IMR-90 (cell line): ENCODE results near the gene C15orf40. TPM values are rescaled to one million over a fixed set of nuclear protein-coding genes. Genes with fewer than 3 reads are reported as not detected.
A peak's percentile ranks its signal among the peaks of the same experiment; 100 is the strongest.

Experiments used
- ATAC-seq: fragments of 200-7000 bp; cut with Tn5 transposase; 2 replicates; pipeline ENCODE4 v1.9.1; 2020; ENCODE audit warnings: low read depth, mild to moderate bottlenecking, moderate library complexity
- BruUV-seq: library from RNA; stranded (reverse); fragments of 400-500 nt; replicated peaks from 2 replicates; lab custom pipeline; 2021; lab: Mats Ljungman, UMichigan
- CTCF ChIA-PET: fragments of 300-600 bp; formaldehyde crosslinking; extraction: SDS; loops from one replicate; lab custom pipeline; 2021; ENCODE audit warnings: antibody characterized with exemption; lab: Yijun Ruan, JAX
- POLR2A ChIA-PET: fragments of 300-600 bp; sonication (Branson Sonifier 250); formaldehyde crosslinking; loops from one replicate; lab custom pipeline; 2022; ENCODE audit warnings: antibody characterized with exemption; ENCODE audit not compliant: unreplicated experiment; lab: Charles Lee
- DNase-seq: peaks from one replicate; pipeline ENCODE4 v3.0.0; 2013
- H2AFZ ChIP-seq: replicated peaks from 2 replicates; pipeline ENCODE3; 2013; ENCODE audit warnings: low read length, mild to moderate bottlenecking; ENCODE audit not compliant: poor library complexity
- H2AK5ac ChIP-seq: 2 replicates; pipeline ENCODE4 v1.6.1; 2013; ENCODE audit warnings: low read depth, low read length, inconsistent platforms
- H2AK9ac ChIP-seq: replicated peaks from 2 replicates; pipeline ENCODE3; 2013; ENCODE audit warnings: mild to moderate bottlenecking, low read depth, low read length, moderate library complexity; ENCODE audit not compliant: poor library complexity
- H2BK120ac ChIP-seq: 2 replicates; pipeline ENCODE4 v1.6.1; 2013; ENCODE audit warnings: low read depth, low read length, inconsistent platforms
- H2BK15ac ChIP-seq: 3 replicates; pipeline ENCODE4 v1.6.1; 2013; ENCODE audit warnings: low read depth, low read length, inconsistent platforms
- H2BK20ac ChIP-seq: 2 replicates; pipeline ENCODE4 v1.6.1; 2013; ENCODE audit warnings: low read depth, mild to moderate bottlenecking, inconsistent platforms, low read length, moderate library complexity
- H2BK5ac ChIP-seq: 2 replicates; pipeline ENCODE4 v1.6.1; 2013; ENCODE audit warnings: mild to moderate bottlenecking, low read depth, low read length, inconsistent platforms; ENCODE audit not compliant: poor library complexity, severe bottlenecking
- H3K14ac ChIP-seq: replicated peaks from 2 replicates; pipeline ENCODE4 v1.6.1; 2013; ENCODE audit warnings: low read depth, low read length, inconsistent platforms
- H3K18ac ChIP-seq: 2 replicates; pipeline ENCODE4 v1.6.1; 2013; ENCODE audit warnings: low read depth, low read length, control low read depth
- H3K23ac ChIP-seq: 2 replicates; pipeline ENCODE4 v1.6.1; 2013; ENCODE audit warnings: low read depth, low read length, inconsistent platforms
- H3K27ac ChIP-seq: 2 replicates; pipeline ENCODE4 v1.5.1; 2013; ENCODE audit warnings: mild to moderate bottlenecking, control low read depth, low read length; ENCODE audit not compliant: insufficient read depth
- H3K27me3 ChIP-seq: 2 replicates; pipeline ENCODE4 v1.6.1; 2013; ENCODE audit warnings: low read length; ENCODE audit not compliant: control insufficient read depth, insufficient read depth
- H3K36me3 ChIP-seq: 2 replicates; pipeline ENCODE4 v1.6.1; 2013; ENCODE audit warnings: low read length, mixed read lengths; ENCODE audit not compliant: control insufficient read depth, insufficient read depth
- H3K4ac ChIP-seq: 2 replicates; pipeline ENCODE4 v1.6.1; 2013; ENCODE audit warnings: low read depth, low read length, inconsistent platforms
- H3K4me1 ChIP-seq: 2 replicates; pipeline ENCODE4 v1.6.1; 2013; ENCODE audit warnings: low read length, mixed read lengths; ENCODE audit not compliant: control insufficient read depth, insufficient read depth
- H3K4me2 ChIP-seq: 2 replicates; pipeline ENCODE4 v1.6.1; 2013; ENCODE audit warnings: low read depth, mild to moderate bottlenecking, control low read depth, low read length, moderate library complexity
- H3K4me3 ChIP-seq: 2 replicates; pipeline ENCODE4 v1.5.1; 2013; ENCODE audit warnings: low read depth, mild to moderate bottlenecking, control low read depth, low read length, moderate library complexity; ENCODE audit not compliant: insufficient read depth
- H3K56ac ChIP-seq: 2 replicates; pipeline ENCODE4 v1.6.1; 2013; ENCODE audit warnings: low read length, inconsistent platforms; ENCODE audit not compliant: insufficient read depth; ENCODE audit errors: extremely low read depth
- H3K79me1 ChIP-seq, 2 experiments: 2 replicates each; pipeline ENCODE4 v1.6.1; 2013; ENCODE audit warnings: low read length in 2 of 2, inconsistent platforms in 1 of 2, low read depth in 1 of 2
- H3K9ac ChIP-seq: 2 replicates; pipeline ENCODE4 v1.6.1; 2013; ENCODE audit warnings: low read depth, low read length, control low read depth
- H3K9me1 ChIP-seq: 2 replicates; pipeline ENCODE4 v1.6.1; 2013; ENCODE audit warnings: low read length, inconsistent platforms; ENCODE audit not compliant: insufficient read depth
- H3K9me3 ChIP-seq: 2 replicates; pipeline ENCODE4 v1.6.1; 2013; ENCODE audit warnings: low read length; ENCODE audit not compliant: control insufficient read depth, insufficient read depth
- H4K20me1 ChIP-seq: 2 replicates; pipeline ENCODE4 v1.6.1; 2013; ENCODE audit warnings: low read length, inconsistent platforms; ENCODE audit not compliant: insufficient read depth
- H4K5ac ChIP-seq: 2 replicates; pipeline ENCODE4 v1.6.1; 2013; ENCODE audit warnings: mild to moderate bottlenecking, low read depth, low read length, control low read depth
- H4K8ac ChIP-seq, 2 experiments: 2 replicates each; pipeline ENCODE4 v1.6.1; 2013; ENCODE audit warnings: low read depth in 2 of 2, low read length in 2 of 2, control low read depth in 1 of 2, inconsistent platforms in 1 of 2
- H4K91ac ChIP-seq: 2 replicates; pipeline ENCODE4 v1.6.1; 2013; ENCODE audit warnings: low read depth, low read length, inconsistent platforms; ENCODE audit not compliant: insufficient read depth
- CHD1 ChIP-seq: IDR thresholded peaks from 2 replicates; pipeline ENCODE4 v1.6.1; 2012; ENCODE audit warnings: low read depth, low read length, improper control_type of control experiment
- MAZ ChIP-seq: IDR thresholded peaks from 2 replicates; pipeline ENCODE4 v1.6.1; 2012; ENCODE audit warnings: low read depth, mild to moderate bottlenecking, low read length, improper control_type of control experiment, moderate library complexity, borderline replicate concordance
- RFX5 ChIP-seq: IDR thresholded peaks from 2 replicates; pipeline ENCODE4 v1.8.0; 2012; ENCODE audit warnings: low read depth, mild to moderate bottlenecking, low read length, moderate library complexity
- WGBS, 2 experiments: methylation state at CpG; one replicate each; pipeline versions ENCODE4 v1.1.5 to v1.1.7; 2013; ENCODE audit warnings: missing lambda C conversion rate in 2 of 2; ENCODE audit not compliant: insufficient read length in 1 of 2; ENCODE audit errors: extremely low coverage in 2 of 2; 5-methylcytosine and 5-hydroxymethylcytosine counted together
- dilution Hi-C: fragments of 300-500 bp; cut with HindIII; formaldehyde crosslinking; loops from one replicate; pipeline ENCODE4 v1.14.3; 2018; ENCODE audit warnings: low sequenced_read_pairs; ENCODE audit not compliant: unreplicated experiment
- in situ Hi-C: fragments of 300-500 bp; cut with MboI; formaldehyde crosslinking; loops from 3 replicates; pipeline ENCODE4 v1.14.3; 2019; ENCODE audit warnings: low sequenced_read_pairs, inconsistent platforms, mixed read lengths
- intact Hi-C: fragments of 100-400 bp; cut with micrococcal nuclease; formaldehyde crosslinking; loops from 2 replicates; pipeline ENCODE4 v1.10.0; 2022
- polyA plus RNA-seq, 3 experiments: library from polyadenylated mRNA; depleted of rRNA; stranded (reverse); fragments of >200 nt; gene quantifications; 2 replicates each; pipeline ENCODE4 v1.2.3, GENCODE V29; 2012; ENCODE audit warnings: low replicate concordance in 1 of 3
- total RNA-seq: library from RNA; depleted of rRNA; stranded (reverse); fragments of >200 nt; gene quantifications from 2 replicates; pipeline ENCODE4 v1.2.3, GENCODE V29; 2012

The C15orf40 gene
- total and polyA plus RNA-seq, 2 of the 4 experiments (the other 2 are of a cell fraction) = 7.0 to 10.7 TPM

DNA sequence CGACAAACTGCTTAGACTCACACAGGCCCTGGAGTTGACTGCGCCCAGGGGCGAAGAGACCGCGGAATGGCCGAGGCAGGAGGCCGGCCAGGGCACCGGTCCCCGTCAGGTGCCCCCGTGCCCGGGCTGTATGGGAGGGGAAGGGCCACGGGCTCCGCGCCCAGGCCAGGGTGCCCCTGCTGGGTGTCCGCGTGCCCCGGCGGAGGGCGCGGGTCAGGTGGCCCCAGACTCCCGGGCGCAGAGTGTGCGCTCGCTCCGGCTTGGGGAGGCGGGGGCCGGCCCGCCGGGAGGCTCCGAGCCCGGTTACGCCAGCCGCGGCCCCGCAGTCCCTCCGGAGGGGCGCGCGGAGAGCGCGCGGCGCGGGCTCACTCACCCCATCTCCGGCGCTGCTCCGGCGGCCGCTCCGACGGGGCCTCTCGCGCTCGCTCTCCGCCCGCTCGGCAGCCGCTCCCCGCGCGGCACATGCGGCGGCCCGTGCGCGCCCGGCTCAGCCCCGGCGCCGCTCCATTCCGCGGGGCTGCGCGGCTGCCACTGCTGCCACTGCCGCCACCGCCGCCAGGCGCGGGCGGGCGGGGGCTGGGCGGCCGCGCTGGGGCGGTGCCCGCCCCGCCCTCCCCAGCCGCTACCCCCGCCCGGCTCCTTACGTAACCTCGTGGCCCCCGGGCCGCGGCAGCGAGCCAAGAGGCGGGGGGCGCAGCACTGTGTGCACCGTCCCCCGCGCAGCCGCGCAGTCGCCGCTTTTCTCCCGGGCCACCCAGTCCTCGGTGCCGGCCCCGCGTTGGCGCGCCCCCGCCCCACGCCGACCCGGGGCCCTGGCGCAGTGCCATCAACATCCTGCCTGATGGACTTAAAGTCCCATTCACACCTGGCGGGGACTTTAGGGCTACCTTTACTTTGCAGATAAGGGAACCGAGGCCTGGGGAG is 59.0 kb downstream of the C15orf40 start, which contains the start of gene HOMER2:
Gene HOMER2 (minus strand): TSS at position 563 of the 924 bp plus-strand sequence. CDS start 185 bp downstream, at position 378.
- intact Hi-C loops (loop anchor here (10.0 kb wide), 1 partner anchor 98 kb away; no protein-coding TSS in a partner anchor), in situ Hi-C loops (no loop called here)
- CTCF ChIA-PET = no interaction called here

More for the DNA sequence above, 59.0 kb downstream of the C15orf40 start, which contains the start of gene HOMER2:
- Histone ChIP-seq H2BK120ac (no peak within 1 kb of the TSS), H2BK20ac (no peak within 1 kb of the TSS), H3K4me1 (no peaks in the 10 kb centered on the region), H3K56ac (no peak within 1 kb of the TSS), H2AK9ac (no peak within 1 kb of the TSS), H3K79me1 (no peaks in the 10 kb centered on the region), H4K20me1 (no peaks in the 10 kb centered on the region), H3K4ac (no peak within 1 kb of the TSS), H2AFZ (peak within 1 kb of the TSS; percentile 82), H3K9ac (no peak within 1 kb of the TSS), H3K4me3 (peak within 1 kb of the TSS; percentile 19), H2BK5ac (no peak within 1 kb of the TSS), H3K23ac (no peak within 1 kb of the TSS), H3K27me3 (peaks cover 24% of the 10 kb centered on the region), H3K18ac (no peak within 1 kb of the TSS), H3K4me2 (peak within 1 kb of the TSS; percentile 57), H2BK15ac (no peak within 1 kb of the TSS), H3K27ac (no peak within 1 kb of the TSS), H4K5ac (no peak within 1 kb of the TSS), H3K36me3 (no peaks in the 10 kb centered on the region), H3K14ac (no peak within 1 kb of the TSS), H4K91ac (no peak within 1 kb of the TSS), H3K9me1 (no peaks in the 10 kb centered on the region; the same call in 1 of the 2 replicates), H4K8ac (no peak within 1 kb of the TSS), H3K9me3 (no peaks in the 10 kb centered on the region), H2AK5ac (no peak within 1 kb of the TSS)
- dilution Hi-C loops = no loop called here
- WGBS, 2 experiments = 3% methylated on average over 49 of the region's 119 CpGs; no CpG with 5 or more reads in 1 of the 2 experiments
- no TSS peak for BruUV-seq
- ATAC-seq (peak; percentile 82), DNase-seq (no peak)
- POLR2A ChIA-PET = no interaction called here
- TF ChIP-seq RFX5 = no peak
- no peak for TF ChIP-seq CHD1
- no peak for TF ChIP-seq MAZ
